Cerebellar nuclear complex (tissue), 1 donor: ENCODE data around the gene EPB41L2.
"Not testable (repeated sequence)": the region's sequence is repeated elsewhere in the genome, so short reads cannot be mapped to it uniquely, and the experiment has no call there.

Experiments used
- DNase-seq, 2 experiments: peaks; one replicate each; lab custom pipeline; 2025; lab: John Stamatoyannopoulos, UW

The EPB41L2 gene

GRCh38 chr6:131063028-131063763 lies at the start of gene EPB41L2:
Gene EPB41L2 (minus strand): TSS chr6:131063245. CDS start chr6:130956485, 106,760 bp downstream.
- no peak for DNase-seq

- DNase-seq: no peak
Observed at GRCh38 chr6:131112249-131112648, 49.2 kb upstream of the EPB41L2 start.

GRCh38 chr6:131107151-131107550 lies 44.1 kb upstream of the EPB41L2 start:
- DNase-seq: no peak

- DNase-seq: no peak
Observed at GRCh38 chr6:131103901-131104300, 40.9 kb upstream of the EPB41L2 start.

GRCh38 chr6:131103296-131103695 lies 40.3 kb upstream of the EPB41L2 start:
- no peak for DNase-seq

- DNase-seq: no peak
Observed at GRCh38 chr6:131101911-131102680, 39.1 kb upstream of the EPB41L2 start.

- DNase-seq: no peak
Observed at GRCh38 chr6:131096786-131097185, 33.7 kb upstream of the EPB41L2 start.

- no peak for DNase-seq
Observed at GRCh38 chr6:131093334-131093733, 30.3 kb upstream of the EPB41L2 start.

- DNase-seq: not testable (repeated sequence)
Observed at GRCh38 chr6:131091944-131092343, 28.9 kb upstream of the EPB41L2 start.

GRCh38 chr6:131090339-131090738 lies 27.3 kb upstream of the EPB41L2 start:
- DNase-seq: not testable (repeated sequence)

GRCh38 chr6:131084982-131085381 lies 21.9 kb upstream of the EPB41L2 start:
- no peak for DNase-seq

GRCh38 chr6:131083687-131084086 lies 20.6 kb upstream of the EPB41L2 start:
- DNase-seq: no peak

- no peak for DNase-seq
Observed at GRCh38 chr6:131082335-131082734, 19.3 kb upstream of the EPB41L2 start.

GRCh38 chr6:131080084-131080483 lies 17.0 kb upstream of the EPB41L2 start:
- no peak for DNase-seq

- DNase-seq: no peak
Observed at GRCh38 chr6:131073577-131073976, 10.5 kb upstream of the EPB41L2 start.

- no peak for DNase-seq
Observed at GRCh38 chr6:131070061-131070460, 7.0 kb upstream of the EPB41L2 start.

- DNase-seq: no peak
Observed at GRCh38 chr6:131068165-131068564, 5.1 kb upstream of the EPB41L2 start.

- DNase-seq: no peak
Observed at GRCh38 chr6:131067521-131067920, 4.5 kb upstream of the EPB41L2 start.

- DNase-seq: no peak
Observed at GRCh38 chr6:131065824-131066171, 2.8 kb upstream of the EPB41L2 start.

GRCh38 chr6:131065112-131065823 lies 2.2 kb upstream of the EPB41L2 start:
- DNase-seq: no peak

- no peak for DNase-seq
Observed at GRCh38 chr6:131063764-131064272, 773 bp upstream of the EPB41L2 start.

GRCh38 chr6:131062241-131063027 lies 611 bp downstream of the EPB41L2 start:
- no peak for DNase-seq
